Measurements from ENCODE around the gene DTWD2.
"Not testable (repeated sequence)": the region's sequence is repeated elsewhere in the genome, so short reads cannot be mapped to it uniquely, and the experiment has no call there.

DTWD2 gene

DNA sequence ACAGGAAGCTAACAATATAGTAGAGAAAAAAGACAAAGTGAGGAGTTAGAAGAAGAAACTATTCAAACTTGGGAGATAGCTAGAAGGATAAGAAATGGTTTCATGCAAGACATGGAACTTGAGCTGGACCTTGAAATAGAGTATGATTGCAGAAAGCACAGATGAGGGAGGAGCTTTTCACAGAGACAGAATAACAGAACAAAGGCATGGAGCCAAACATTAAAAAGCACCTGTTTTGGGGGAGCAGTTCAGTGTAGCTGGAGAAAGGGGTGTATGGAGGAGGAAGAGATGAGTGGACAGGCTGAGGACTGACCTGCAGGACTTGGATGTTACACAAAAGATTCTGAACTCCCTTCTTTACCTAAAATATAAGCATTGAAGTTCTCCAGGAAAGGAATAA, 25.2 kb downstream of the DTWD2 start:
- TF ChIP-seq, protein P1, sequence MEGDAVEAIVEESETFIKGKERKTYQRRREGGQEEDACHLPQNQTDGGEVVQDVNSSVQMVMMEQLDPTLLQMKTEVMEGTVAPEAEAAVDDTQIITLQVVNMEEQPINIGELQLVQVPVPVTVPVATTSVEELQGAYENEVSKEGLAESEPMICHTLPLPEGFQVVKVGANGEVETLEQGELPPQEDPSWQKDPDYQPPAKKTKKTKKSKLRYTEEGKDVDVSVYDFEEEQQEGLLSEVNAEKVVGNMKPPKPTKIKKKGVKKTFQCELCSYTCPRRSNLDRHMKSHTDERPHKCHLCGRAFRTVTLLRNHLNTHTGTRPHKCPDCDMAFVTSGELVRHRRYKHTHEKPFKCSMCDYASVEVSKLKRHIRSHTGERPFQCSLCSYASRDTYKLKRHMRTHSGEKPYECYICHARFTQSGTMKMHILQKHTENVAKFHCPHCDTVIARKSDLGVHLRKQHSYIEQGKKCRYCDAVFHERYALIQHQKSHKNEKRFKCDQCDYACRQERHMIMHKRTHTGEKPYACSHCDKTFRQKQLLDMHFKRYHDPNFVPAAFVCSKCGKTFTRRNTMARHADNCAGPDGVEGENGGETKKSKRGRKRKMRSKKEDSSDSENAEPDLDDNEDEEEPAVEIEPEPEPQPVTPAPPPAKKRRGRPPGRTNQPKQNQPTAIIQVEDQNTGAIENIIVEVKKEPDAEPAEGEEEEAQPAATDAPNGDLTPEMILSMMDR (IDR thresholded peaks at IDR 0.05; ENCODE audit: low read depth, low read length): no peak
- H3K4me3 ChIP-seq (ENCODE audit: low read depth, low read length): no peak overlapping the region

- H3K4me3 ChIP-seq (ENCODE audit: low read depth, low read length): no peak overlapping the region
- TF ChIP-seq, protein P1 (IDR thresholded peaks at IDR 0.05; ENCODE audit: low read depth, low read length): no peak
These were observed 27.8 kb downstream of the DTWD2 start for GRCh38 chr5:118960557-118960956.

- TF ChIP-seq, protein P1 (IDR thresholded peaks at IDR 0.05; ENCODE audit: low read depth, low read length): no peak
- H3K4me3 ChIP-seq (ENCODE audit: low read depth, low read length): no peak overlapping the region
These were observed 31.6 kb downstream of the DTWD2 start for GRCh38 chr5:118956727-118957126.

DNA sequence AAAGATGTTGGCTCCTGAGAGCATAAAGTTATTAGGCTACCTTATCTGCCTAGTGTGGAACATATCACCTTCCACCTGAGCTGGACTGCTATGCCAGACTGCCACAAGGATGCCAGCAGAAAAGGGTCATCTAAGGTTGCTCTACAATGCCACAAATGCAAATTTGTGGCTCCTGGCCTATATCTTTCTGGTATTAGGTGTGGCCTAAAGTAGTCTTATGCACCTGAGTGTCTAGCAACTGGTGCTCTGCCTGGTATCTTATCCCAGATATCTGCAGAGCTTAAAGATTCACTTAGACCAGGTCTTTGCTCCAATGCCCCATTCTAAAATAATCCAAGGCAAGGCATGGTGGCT, 34.7 kb downstream of the DTWD2 start:
- TF ChIP-seq, protein P1 (IDR thresholded peaks at IDR 0.05; ENCODE audit: low read depth, low read length): no peak
- no peak overlapping the region for H3K4me3 ChIP-seq (ENCODE audit: low read depth, low read length)

- H3K4me3 ChIP-seq (ENCODE audit: low read depth, low read length): no peak overlapping the region
- TF ChIP-seq, protein P1 (IDR thresholded peaks at IDR 0.05; ENCODE audit: low read depth, low read length): no peak
These were observed 35.2 kb downstream of the DTWD2 start for GRCh38 chr5:118952992-118953651.

DNA sequence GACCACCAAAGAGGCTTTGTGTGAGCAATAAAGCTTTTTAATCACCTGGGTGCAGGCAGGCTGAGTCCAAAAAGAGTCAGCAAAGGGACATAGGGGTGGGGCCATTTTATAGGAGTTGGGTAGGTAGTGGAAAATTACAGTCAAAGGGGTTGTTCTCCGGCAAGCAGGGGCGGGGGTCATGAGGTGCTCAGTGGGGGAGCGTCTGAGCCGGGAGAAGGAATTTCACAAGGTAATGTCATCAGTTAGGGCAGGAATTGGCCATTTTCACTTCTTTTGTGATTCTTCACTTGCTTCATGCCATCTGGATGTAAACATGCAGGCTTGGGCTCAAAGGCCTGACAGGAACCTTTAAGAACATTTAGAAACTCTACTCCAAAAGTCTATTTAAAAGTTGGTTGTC, 36.0 kb downstream of the DTWD2 start:
- not testable (repeated sequence) for H3K4me3 ChIP-seq (ENCODE audit: low read depth, low read length)

DNA sequence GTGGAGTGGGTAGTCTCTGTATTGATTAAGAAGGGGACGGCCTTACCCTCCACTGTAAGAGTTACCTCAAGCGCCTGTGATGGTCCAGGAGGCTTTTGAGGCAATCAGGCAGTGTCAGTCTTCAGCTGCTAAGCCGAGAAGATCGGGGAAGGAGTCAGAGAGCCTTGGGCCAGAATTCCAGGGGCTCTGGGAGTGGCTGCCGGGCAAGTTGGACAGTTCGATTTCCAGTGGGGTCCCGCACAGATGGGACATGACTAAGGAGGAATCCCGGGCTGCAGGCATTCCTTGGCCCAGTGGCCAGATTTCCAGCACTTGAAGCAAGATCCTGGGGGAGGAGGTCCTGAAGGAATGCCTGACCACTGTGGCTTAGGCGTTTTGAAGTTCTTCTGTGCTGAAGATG, 38.0 kb downstream of the DTWD2 start:
- not testable (repeated sequence) for H3K4me3 ChIP-seq (ENCODE audit: low read depth, low read length)

GRCh38 chr5:118946138-118946800, 42.1 kb downstream of the DTWD2 start:
- no peak overlapping the region for H3K4me3 ChIP-seq (ENCODE audit: low read depth, low read length)
- TF ChIP-seq, protein P1 (IDR thresholded peaks at IDR 0.05; ENCODE audit: low read depth, low read length): no peak
